GM12878 (cell line): ENCODE results near the gene ALOX12B. TPM values are rescaled to one million over a fixed set of nuclear protein-coding genes. Genes with fewer than 3 reads are reported as not detected.

Experiments used
- ATAC-seq: fragments of 200-7000 bp; cut with Tn5 transposase; 3 replicates; pipeline ENCODE4 v1.9.1; 2020; ENCODE audit warnings: mild to moderate bottlenecking, moderate library complexity
- BruUV-seq: library from RNA; stranded (reverse); fragments of 400-500 nt; replicated peaks from 2 replicates; lab custom pipeline; 2021; lab: Mats Ljungman, UMichigan
- CTCF ChIA-PET: fragments of 300-600 bp; sonication (Branson Sonifier 250); formaldehyde crosslinking; extraction: SDS; loops from one replicate; lab custom pipeline; 2021; ENCODE audit warnings: inconsistent platforms; lab: Yijun Ruan, JAX
- POLR2A ChIA-PET: fragments of 350-600 bp; formaldehyde crosslinking; extraction: SDS; loops from one replicate; lab custom pipeline; 2021; ENCODE audit warnings: inconsistent platforms; lab: Charles Lee
- RAD21 ChIA-PET: fragments of 300-600 bp; sonication (Branson Sonifier 250); formaldehyde crosslinking; loops from one replicate; lab custom pipeline; 2023; ENCODE audit warnings: antibody characterized with exemption; ENCODE audit not compliant: unreplicated experiment; lab: Charles Lee
- SMC1A ChIA-PET: fragments of 300-600 bp; sonication (Branson Sonifier 250); formaldehyde crosslinking; loops from one replicate; lab custom pipeline; 2023; ENCODE audit not compliant: unreplicated experiment, uncharacterized antibody; lab: Charles Lee
- DNase-seq: peaks from one replicate; pipeline ENCODE4 v3.0.0-alpha.2; 2011; ENCODE audit warnings: low read depth, low spot score
- FAIRE-seq: peaks from 3 replicates; lab custom pipeline; 2011; peaks lifted over from hg19 to GRCh38; lab: Jason Lieb, UNC
- H2AFZ ChIP-seq: 2 replicates; pipeline ENCODE4 v1.6.0; 2011; ENCODE audit warnings: low read depth, low read length, control low read depth; ENCODE audit not compliant: control insufficient read depth
- H3K27ac ChIP-seq: 2 replicates; pipeline ENCODE4 v1.5.1; 2011; ENCODE audit warnings: control low read depth; ENCODE audit not compliant: control insufficient read depth, insufficient read depth
- H3K27me3 ChIP-seq, 2 experiments: replicated peaks in 1 of 2; 2 replicates each; pipeline versions ENCODE4 v1.6.0 to v1.6.1; 2011; ENCODE audit warnings: low read length in 1 of 2; ENCODE audit not compliant: control insufficient read depth in 2 of 2, insufficient read depth in 2 of 2
- H3K36me3 ChIP-seq, 2 experiments: 2 replicates each; pipeline ENCODE4 v1.5.1; 2011; ENCODE audit warnings: low read length in 1 of 2; ENCODE audit not compliant: control insufficient read depth in 2 of 2, insufficient read depth in 2 of 2
- H3K4me1 ChIP-seq: 2 replicates; pipeline ENCODE4 v1.6.1; 2011; ENCODE audit warnings: mild to moderate bottlenecking, low read length, moderate library complexity, mixed read lengths; ENCODE audit not compliant: control insufficient read depth, insufficient read depth
- H3K4me2 ChIP-seq: 2 replicates; pipeline ENCODE4 v1.6.0; 2011; ENCODE audit warnings: control low read depth; ENCODE audit not compliant: control insufficient read depth, insufficient read depth
- H3K4me3 ChIP-seq: fragments of 200-600 bp; sonication (generic); 2 replicates; pipeline ENCODE4 v1.5.1; 2016
- H3K79me2 ChIP-seq: 2 replicates; pipeline ENCODE4 v1.6.0; 2011; ENCODE audit warnings: low read length; ENCODE audit not compliant: control insufficient read depth, insufficient read depth
- H3K9ac ChIP-seq: 2 replicates; pipeline ENCODE4 v1.8.0; 2011; ENCODE audit warnings: low read length, control low read depth, mixed read lengths; ENCODE audit not compliant: control insufficient read depth, insufficient read depth
- H3K9me3 ChIP-seq: replicated peaks from 3 replicates; pipeline ENCODE4 v1.5.1; 2011; ENCODE audit warnings: mild to moderate bottlenecking, low read length; ENCODE audit not compliant: control insufficient read depth, insufficient read depth
- H4K20me1 ChIP-seq: 2 replicates; pipeline ENCODE4 v1.6.0; 2011; ENCODE audit not compliant: control insufficient read depth, insufficient read depth
- BCLAF1 ChIP-seq: fragments of 450-650 bp; IDR thresholded peaks from 2 replicates; pipeline ENCODE4 v1.6.1; 2017; ENCODE audit warnings: antibody characterized with exemption, mild to moderate bottlenecking, moderate library complexity
- CHD2 ChIP-seq: IDR thresholded peaks from 2 replicates; pipeline ENCODE4 v1.6.1; 2011; ENCODE audit warnings: low read depth, low read length, improper control_type of control experiment, borderline replicate concordance
- CTCF ChIP-seq, 3 experiments: IDR thresholded peaks in 2 of 3; conservative IDR thresholded peaks in 1 of 3; 2 replicates each; pipeline ENCODE4 v1.5.1; 2011; ENCODE audit warnings: low read depth in 3 of 3, low read length in 3 of 3, mild to moderate bottlenecking in 3 of 3, control low read depth in 2 of 3, moderate library complexity in 2 of 3, inconsistent platforms in 1 of 3, mixed read lengths in 1 of 3; ENCODE audit not compliant: control insufficient read depth in 2 of 3, insufficient read depth in 1 of 3; ENCODE audit errors: extremely low read depth in 1 of 3
- GATAD2B ChIP-seq: fragments of 450-650 bp; conservative IDR thresholded peaks from 2 replicates; pipeline ENCODE4 v1.6.1; 2017; ENCODE audit warnings: low read depth, mild to moderate bottlenecking, moderate library complexity
- HDAC6 ChIP-seq: fragments of 200-600 bp; sonication (generic); IDR thresholded peaks from one replicate; pipeline ENCODE4 v1.8.0; 2017; ENCODE audit warnings: antibody characterized with exemption; ENCODE audit not compliant: unreplicated experiment
- JUNB ChIP-seq: IDR thresholded peaks from 2 replicates; pipeline ENCODE4 v1.6.1; 2016; ENCODE audit warnings: antibody characterized with exemption, mild to moderate bottlenecking
- MTA2 ChIP-seq: fragments of 450-650 bp; IDR thresholded peaks from 2 replicates; pipeline ENCODE4 v1.6.1; 2016; ENCODE audit warnings: low read depth, mild to moderate bottlenecking, moderate library complexity
- NRF1 ChIP-seq: conservative IDR thresholded peaks from 2 replicates; pipeline ENCODE4 v1.6.1; 2011; ENCODE audit warnings: mild to moderate bottlenecking, low read depth, low read length, improper control_type of control experiment
- PAX5 ChIP-seq: IDR thresholded peaks from 2 replicates; pipeline ENCODE4 v1.6.1; 2011; ENCODE audit warnings: low read depth, low read length, borderline replicate concordance
- PML ChIP-seq: IDR thresholded peaks from 2 replicates; pipeline ENCODE4 v1.6.1; 2012; ENCODE audit warnings: low read length, inconsistent platforms
- TAF1 ChIP-seq: IDR thresholded peaks from 2 replicates; pipeline ENCODE4 v1.6.1; 2011; ENCODE audit warnings: mild to moderate bottlenecking, low read depth, low read length, borderline replicate concordance
- WRNIP1 ChIP-seq: IDR thresholded peaks from 2 replicates; pipeline ENCODE4 v1.6.1; 2011; ENCODE audit warnings: low read depth, low read length, improper control_type of control experiment, borderline replicate concordance
- ZNF207 ChIP-seq: fragments of 450-650 bp; IDR thresholded peaks from 2 replicates; pipeline ENCODE4 v1.6.1; 2014; ENCODE audit warnings: antibody characterized with exemption, mild to moderate bottlenecking, borderline replicate concordance
- WGBS: methylation state at CpG from one replicate; pipeline ENCODE4 v1.1.6; 2016; ENCODE audit warnings: low lambda C conversion rate; ENCODE audit not compliant: insufficient replicate concordance, insufficient coverage; ENCODE audit errors: missing lambda C conversion rate; 5-methylcytosine and 5-hydroxymethylcytosine counted together
- in situ Hi-C: fragments of 300-500 bp; cut with MboI; formaldehyde crosslinking; loops from 9 replicates; pipeline ENCODE4 v1.14.3; 2018; ENCODE audit warnings: mixed read lengths
- intact Hi-C: fragments of 100-400 bp; cut with micrococcal nuclease; formaldehyde crosslinking; loops from one replicate; pipeline ENCODE4 v1.14.2; 2022; ENCODE audit not compliant: unreplicated experiment
- polyA plus RNA-seq, 11 experiments: library from polyadenylated mRNA; depleted of rRNA in 4 of 11; unstranded in 6 of 11; stranded (reverse) in 5 of 11; fragments of >200 nt; fragmentation: Nextera tagmentation in 4 of 11; fragmentation: Illumina TruSeq in 1 of 11; extraction: Ambion mirVana in 4 of 11; extraction: Trizol in 1 of 11; gene quantifications; 1 replicate in 1 of 11; 2 replicates in 10 of 11; pipeline versions ENCODE4 v1.2.1 to v1.2.3, GENCODE V29; 2011 to 2016; ENCODE audit warnings: inconsistent platforms in 2 of 11, missing spikeins in 2 of 11, low read depth in 1 of 11
- total RNA-seq, 4 experiments: library from RNA; depleted of rRNA in 3 of 4; stranded (reverse); fragments of >200 nt in 3 of 4; fragmentation: Illumina TruSeq in 1 of 4; extraction: Trizol in 1 of 4; gene quantifications; 2 replicates each; pipeline versions ENCODE4 v1.2.1 to v1.2.3, GENCODE V29; 2013 to 2021
- TF ChIP-seq, protein P1 (sequence below): IDR thresholded peaks from 2 replicates; pipeline ENCODE4 v1.6.1; 2011; ENCODE audit warnings: mild to moderate bottlenecking, low read depth, low read length, moderate library complexity; ENCODE audit not compliant: insufficient replicate concordance
- TF ChIP-seq, protein P2 (sequence below): IDR thresholded peaks from 2 replicates; pipeline ENCODE4 v1.6.1; 2011; ENCODE audit warnings: low read depth, low read length, improper control_type of control experiment, borderline replicate concordance

ALOX12B gene
- total and polyA plus RNA-seq, 10 of the 15 experiments (the other 5 are each of a cell fraction or from before 2014, with no cell fraction given) = 0.17 to 0.54 TPM; not detected in 8

DNA sequence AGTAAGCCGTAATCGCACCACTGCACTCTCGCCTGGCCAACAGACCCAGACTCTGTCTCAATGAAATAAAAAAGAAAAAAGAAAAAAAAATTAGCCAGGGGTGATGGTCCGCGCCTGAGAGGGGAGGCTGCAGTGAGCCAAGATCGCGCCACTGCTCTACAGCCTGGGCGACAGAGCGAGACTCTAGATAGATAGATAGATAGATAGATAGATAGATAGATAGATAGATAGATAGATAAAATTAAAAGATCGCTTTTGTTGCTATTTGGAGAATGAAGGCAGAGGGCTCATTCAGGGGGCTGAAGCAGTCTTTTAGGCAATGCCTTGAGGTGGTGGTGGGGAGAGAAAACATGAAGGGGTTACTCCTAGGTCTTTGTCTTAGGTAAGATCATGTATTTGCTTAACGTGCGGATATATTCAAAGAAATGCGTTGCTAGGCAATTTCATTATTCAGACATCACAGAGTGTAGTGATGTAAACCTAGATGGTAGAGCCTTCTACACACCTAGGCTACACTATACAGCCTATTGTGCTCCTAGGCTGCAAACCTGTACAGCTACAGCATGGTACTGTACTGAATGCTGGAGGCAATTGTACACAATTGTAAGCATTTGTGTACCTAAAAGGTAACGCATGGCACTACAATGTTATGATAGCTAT is 40.7 kb upstream of the ALOX12B start:
- no peak overlapping the region for H3K27ac ChIP-seq
- ChIA-PET RAD21 (no interaction called here), CTCF (interaction anchor here (1.1 to 1.5 kb wide), 2 partner anchors 10 to 68 kb away, joined by 3 to 6 read pairs; no protein-coding TSS in a partner anchor), SMC1A (interaction anchor here (2.5 kb wide), 1 partner anchor 10 kb away, joined by 26 read pairs; no protein-coding TSS in a partner anchor), POLR2A (interaction anchor here (0.6 to 2.4 kb wide), 2 partner anchors 29 to 291 kb away, joined by 3 to 14 read pairs; no protein-coding TSS in a partner anchor)
- FAIRE-seq (no peak), ATAC-seq (no peak), DNase-seq (no peak)
- no peaks in the 10 kb centered on the region for H3K79me2 ChIP-seq
- H3K36me3 ChIP-seq = no peaks in the 10 kb centered on the region
- no peak overlapping the region for H2AFZ ChIP-seq
- no peaks in the 10 kb centered on the region for H4K20me1 ChIP-seq
- peaks cover 24% of the 10 kb centered on the region for H3K4me1 ChIP-seq
- no peak overlapping the region for H3K9ac ChIP-seq
- BruUV-seq = no TSS peak
- H3K27me3 ChIP-seq = peaks cover 2 to 5% of the 10 kb centered on the region in 2 experiments
- no peaks in the 10 kb centered on the region for H3K9me3 ChIP-seq
- H3K4me2 ChIP-seq = no peak overlapping the region
- in situ Hi-C loops (loop anchor here (5.0 kb wide), 1 partner anchor 94 kb away; no protein-coding TSS in a partner anchor), intact Hi-C loops (no loop called here)
- 91% methylated on average over 14 of the region's 14 CpGs for WGBS
- H3K4me3 ChIP-seq = no peak overlapping the region
- TF ChIP-seq PAX5 (no peak), MTA2 (no peak), WRNIP1 (no peak), BCLAF1 (no peak), HDAC6 (no peak), PML (no peak), NRF1 (no peak), JUNB (no peak), ZNF207 (no peak), GATAD2B (no peak), CHD2 (no peak), CTCF (IDR thresholded peaks at IDR 0.05 in 2 of 3, conservative IDR thresholded peaks at IDR 0.05 in 1 of 3; ENCODE audit: control insufficient read depth in 2 of 3, extremely low read depth in 1 of 3, insufficient read depth in 1 of 3, low read depth in 3 of 3, low read length in 3 of 3) (no peak), TAF1 (no peak)
- TF ChIP-seq, protein P1, sequence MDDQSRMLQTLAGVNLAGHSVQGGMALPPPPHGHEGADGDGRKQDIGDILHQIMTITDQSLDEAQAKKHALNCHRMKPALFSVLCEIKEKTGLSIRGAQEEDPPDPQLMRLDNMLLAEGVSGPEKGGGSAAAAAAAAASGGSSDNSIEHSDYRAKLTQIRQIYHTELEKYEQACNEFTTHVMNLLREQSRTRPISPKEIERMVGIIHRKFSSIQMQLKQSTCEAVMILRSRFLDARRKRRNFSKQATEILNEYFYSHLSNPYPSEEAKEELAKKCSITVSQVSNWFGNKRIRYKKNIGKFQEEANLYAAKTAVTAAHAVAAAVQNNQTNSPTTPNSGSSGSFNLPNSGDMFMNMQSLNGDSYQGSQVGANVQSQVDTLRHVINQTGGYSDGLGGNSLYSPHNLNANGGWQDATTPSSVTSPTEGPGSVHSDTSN = no peak
- TF ChIP-seq, protein P2, sequence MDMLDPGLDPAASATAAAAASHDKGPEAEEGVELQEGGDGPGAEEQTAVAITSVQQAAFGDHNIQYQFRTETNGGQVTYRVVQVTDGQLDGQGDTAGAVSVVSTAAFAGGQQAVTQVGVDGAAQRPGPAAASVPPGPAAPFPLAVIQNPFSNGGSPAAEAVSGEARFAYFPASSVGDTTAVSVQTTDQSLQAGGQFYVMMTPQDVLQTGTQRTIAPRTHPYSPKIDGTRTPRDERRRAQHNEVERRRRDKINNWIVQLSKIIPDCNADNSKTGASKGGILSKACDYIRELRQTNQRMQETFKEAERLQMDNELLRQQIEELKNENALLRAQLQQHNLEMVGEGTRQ = no peak
